ENCODE results near the gene SLC2A5. TPM values are rescaled to one million over a fixed set of nuclear protein-coding genes. Genes with fewer than 3 reads are reported as not detected.

The SLC2A5 gene
- total and polyA plus RNA-seq, 12 donors: 0.50 to 29.9 (median 4.3) TPM

DNA sequence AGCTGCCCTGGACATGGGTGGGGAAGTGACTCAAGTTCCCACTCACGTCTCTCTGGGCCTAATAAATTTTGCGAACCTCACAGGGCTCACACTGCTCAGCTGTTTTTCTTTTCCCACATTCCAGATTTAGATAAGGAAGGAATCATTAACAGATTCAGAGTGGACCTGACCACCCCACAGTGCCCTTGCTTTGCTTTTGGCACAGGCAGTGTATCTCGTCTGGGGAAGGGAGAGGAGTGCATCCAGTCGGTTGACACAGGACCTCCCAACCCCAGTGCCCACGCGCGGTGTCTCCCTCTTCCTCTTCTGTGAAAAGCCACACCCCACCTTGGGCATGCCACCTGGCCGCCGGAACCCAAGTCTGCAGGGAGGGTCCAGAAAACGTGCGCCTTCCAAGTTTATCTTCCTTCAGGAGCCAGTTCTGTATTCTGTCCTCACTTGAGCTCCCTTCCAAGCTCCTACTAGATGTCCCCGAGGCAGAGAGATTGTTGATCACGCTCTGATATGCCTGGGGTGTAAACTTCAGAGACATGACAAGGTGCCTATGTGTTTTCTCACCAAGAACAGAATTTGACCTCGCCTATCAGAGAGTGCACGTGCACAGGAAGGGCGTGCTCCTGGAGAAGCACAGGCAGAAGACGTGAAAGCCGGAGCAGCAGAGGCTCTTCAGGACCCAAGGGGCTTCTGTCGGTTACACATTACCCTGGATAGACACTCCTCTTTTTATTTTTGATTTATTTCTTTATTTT, 9.5 kb upstream of the SLC2A5 start:
- no peaks in the 10 kb centered on the region for H3K27me3 ChIP-seq
- no peak overlapping the region for H3K4me3 ChIP-seq
- intact Hi-C loops (cut with DNase I): no loop called here
- no peak for DNase-seq
- H3K27ac ChIP-seq: peak overlapping the region in 1 of 5 donors; percentile 63
- peaks cover 0 to 4% of the 10 kb centered on the region in 2 donors for H3K4me1 ChIP-seq (replicated peaks in 1 of 2)
- H3K9me3 ChIP-seq (replicated peaks in 1 of 3): no peaks in the 10 kb centered on the region
- no peaks in the 10 kb centered on the region for H3K36me3 ChIP-seq (replicated peaks in 1 of 2)
- TF ChIP-seq, protein P1, sequence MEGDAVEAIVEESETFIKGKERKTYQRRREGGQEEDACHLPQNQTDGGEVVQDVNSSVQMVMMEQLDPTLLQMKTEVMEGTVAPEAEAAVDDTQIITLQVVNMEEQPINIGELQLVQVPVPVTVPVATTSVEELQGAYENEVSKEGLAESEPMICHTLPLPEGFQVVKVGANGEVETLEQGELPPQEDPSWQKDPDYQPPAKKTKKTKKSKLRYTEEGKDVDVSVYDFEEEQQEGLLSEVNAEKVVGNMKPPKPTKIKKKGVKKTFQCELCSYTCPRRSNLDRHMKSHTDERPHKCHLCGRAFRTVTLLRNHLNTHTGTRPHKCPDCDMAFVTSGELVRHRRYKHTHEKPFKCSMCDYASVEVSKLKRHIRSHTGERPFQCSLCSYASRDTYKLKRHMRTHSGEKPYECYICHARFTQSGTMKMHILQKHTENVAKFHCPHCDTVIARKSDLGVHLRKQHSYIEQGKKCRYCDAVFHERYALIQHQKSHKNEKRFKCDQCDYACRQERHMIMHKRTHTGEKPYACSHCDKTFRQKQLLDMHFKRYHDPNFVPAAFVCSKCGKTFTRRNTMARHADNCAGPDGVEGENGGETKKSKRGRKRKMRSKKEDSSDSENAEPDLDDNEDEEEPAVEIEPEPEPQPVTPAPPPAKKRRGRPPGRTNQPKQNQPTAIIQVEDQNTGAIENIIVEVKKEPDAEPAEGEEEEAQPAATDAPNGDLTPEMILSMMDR (IDR thresholded peaks at IDR 0.05): no peak
- no peak for TF ChIP-seq POLR2A (IDR thresholded peaks at IDR 0.05)
- 64 to 69% (median 68%) methylated on average over 19 of the region's 19 CpGs for WGBS, 4 donors

DNA sequence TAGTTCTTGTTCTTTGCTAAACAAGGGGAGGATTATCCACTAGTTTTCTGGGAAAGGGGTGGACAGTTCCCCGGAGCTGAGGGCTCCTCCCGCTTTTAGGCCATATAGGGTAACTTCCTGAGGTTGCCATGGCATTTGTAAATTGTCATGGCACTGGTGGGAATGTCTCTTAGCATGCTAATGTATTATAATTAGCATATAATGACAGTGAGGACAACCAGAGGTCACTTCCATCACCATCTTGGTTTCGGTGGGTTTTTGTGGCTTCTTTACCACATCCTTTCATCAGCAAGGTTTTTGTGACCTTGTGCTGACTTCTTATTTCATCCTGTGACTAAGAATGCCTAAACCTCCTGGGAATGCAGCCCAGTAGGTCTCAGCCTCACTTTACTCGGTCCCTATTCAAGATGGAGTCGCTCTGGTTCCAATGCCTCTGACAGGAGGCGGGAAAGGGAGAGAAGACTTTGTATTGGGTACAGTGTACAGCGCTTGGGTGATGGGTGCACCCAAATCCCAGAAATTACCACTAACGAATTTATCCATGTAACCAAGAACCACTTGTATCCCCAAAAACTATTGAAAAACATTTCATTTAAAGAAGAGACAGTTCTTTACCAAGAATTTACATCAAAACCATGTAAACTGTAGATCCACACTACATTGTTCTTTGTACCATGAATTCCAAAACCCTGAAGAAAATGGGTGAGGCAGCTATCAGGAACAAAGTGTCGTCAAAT, 8.7 kb upstream of the SLC2A5 start:
- no peaks in the 10 kb centered on the region for H3K27me3 ChIP-seq
- TF ChIP-seq POLR2A (IDR thresholded peaks at IDR 0.05): no peak
- TF ChIP-seq, protein P1 (IDR thresholded peaks at IDR 0.05): no peak
- peaks cover 0 to 4% of the 10 kb centered on the region in 2 donors for H3K4me1 ChIP-seq (replicated peaks in 1 of 2)
- H3K36me3 ChIP-seq (replicated peaks in 1 of 2): no peaks in the 10 kb centered on the region
- peak overlapping the region in 1 of 5 donors; percentile 42 for H3K27ac ChIP-seq
- DNase-seq: no peak
- no peak overlapping the region for H3K4me3 ChIP-seq
- no peaks in the 10 kb centered on the region for H3K9me3 ChIP-seq (replicated peaks in 1 of 3)
- intact Hi-C loops (cut with DNase I): no loop called here
- 62 to 66% (median 64%) methylated on average over 9 of the region's 9 CpGs for WGBS, 4 donors

DNA sequence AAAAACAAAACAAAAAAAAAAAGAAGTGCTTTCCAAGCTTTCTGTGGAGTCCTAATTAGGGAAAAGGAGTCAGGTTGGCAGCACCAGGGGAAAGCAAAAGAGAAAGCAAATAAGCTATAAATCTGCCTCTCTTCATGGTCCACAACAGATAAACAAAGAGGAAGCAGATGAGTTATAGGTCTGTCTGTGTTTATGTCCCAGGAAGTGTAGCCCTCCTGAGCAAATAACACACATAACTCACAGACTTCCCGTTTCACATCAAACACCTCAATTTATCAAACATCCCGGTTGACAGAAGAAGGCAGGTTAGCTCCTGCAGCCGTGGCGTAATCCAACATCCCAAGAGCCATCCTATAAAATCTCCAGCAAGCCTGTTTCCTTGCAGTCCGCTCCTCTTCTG, 5.6 kb upstream of the SLC2A5 start:
- TF ChIP-seq, protein P1 (IDR thresholded peaks at IDR 0.05): no peak
- TF ChIP-seq POLR2A (IDR thresholded peaks at IDR 0.05): no peak
- Histone ChIP-seq H3K4me1 (replicated peaks in 1 of 2) (peaks cover 0 to 4% of the 10 kb centered on the region in 2 donors), H3K36me3 (replicated peaks in 1 of 2) (no peaks in the 10 kb centered on the region), H3K27me3 (no peaks in the 10 kb centered on the region), H3K9me3 (replicated peaks in 1 of 3) (no peaks in the 10 kb centered on the region), H3K4me3 (no peak overlapping the region), H3K27ac (no peak overlapping the region)
- intact Hi-C loops (cut with DNase I): no loop called here
- no peak for DNase-seq
- WGBS, 4 donors: 24 to 53% (median 44%) methylated on average over 5 of the region's 5 CpGs

DNA sequence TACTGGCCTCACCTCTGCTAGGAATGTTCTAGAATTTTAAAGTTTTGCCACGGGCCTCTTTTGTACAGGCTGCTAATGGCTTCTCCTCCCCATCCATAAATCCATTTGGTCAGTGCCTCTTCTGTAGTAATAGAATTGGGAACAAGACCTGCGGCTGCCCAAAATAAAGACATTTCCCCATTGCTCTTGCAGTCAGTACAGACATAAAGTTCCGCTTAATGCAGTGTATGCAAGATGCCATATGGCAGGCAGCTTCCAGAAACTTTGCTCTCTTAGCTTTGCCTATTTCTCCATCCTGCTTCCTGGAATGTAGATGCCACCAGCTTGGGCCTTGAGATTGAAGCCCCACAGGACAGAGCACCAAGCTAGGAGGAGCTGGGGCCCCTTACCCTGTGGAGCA, 3.7 kb upstream of the SLC2A5 start:
- no peak for DNase-seq
- Histone ChIP-seq H3K36me3 (replicated peaks in 1 of 2) (no peaks in the 10 kb centered on the region), H3K9me3 (replicated peaks in 1 of 3) (no peaks in the 10 kb centered on the region), H3K27ac (no peak overlapping the region), H3K4me3 (no peak overlapping the region), H3K4me1 (replicated peaks in 1 of 2) (peaks cover 0 to 11% of the 10 kb centered on the region in 2 donors), H3K27me3 (no peaks in the 10 kb centered on the region)
- intact Hi-C loops (cut with DNase I): no loop called here
- no peak for TF ChIP-seq POLR2A (IDR thresholded peaks at IDR 0.05)
- TF ChIP-seq, protein P1 (IDR thresholded peaks at IDR 0.05): no peak
- WGBS, 4 donors: 70 to 96% (median 84%) methylated on average over 3 of the region's 3 CpGs

Measured in adrenal gland (tissue), 12 donors.